Measurements from ENCODE around the gene KRT32.

The KRT32 gene

GRCh38 chr17:41466988-41467387, at the start of gene KRT32:
TSS of gene KRT32 (minus strand) at chr17:41467386. CDS start at chr17:41467325, 61 bp downstream.
- DNase-seq (ENCODE audit: low read depth in 2 of 2), result no peak

GRCh38 chr17:41516830-41517283, 49.7 kb upstream of the KRT32 start:
- DNase-seq (ENCODE audit: low read depth in 2 of 2), result no peak

DNA sequence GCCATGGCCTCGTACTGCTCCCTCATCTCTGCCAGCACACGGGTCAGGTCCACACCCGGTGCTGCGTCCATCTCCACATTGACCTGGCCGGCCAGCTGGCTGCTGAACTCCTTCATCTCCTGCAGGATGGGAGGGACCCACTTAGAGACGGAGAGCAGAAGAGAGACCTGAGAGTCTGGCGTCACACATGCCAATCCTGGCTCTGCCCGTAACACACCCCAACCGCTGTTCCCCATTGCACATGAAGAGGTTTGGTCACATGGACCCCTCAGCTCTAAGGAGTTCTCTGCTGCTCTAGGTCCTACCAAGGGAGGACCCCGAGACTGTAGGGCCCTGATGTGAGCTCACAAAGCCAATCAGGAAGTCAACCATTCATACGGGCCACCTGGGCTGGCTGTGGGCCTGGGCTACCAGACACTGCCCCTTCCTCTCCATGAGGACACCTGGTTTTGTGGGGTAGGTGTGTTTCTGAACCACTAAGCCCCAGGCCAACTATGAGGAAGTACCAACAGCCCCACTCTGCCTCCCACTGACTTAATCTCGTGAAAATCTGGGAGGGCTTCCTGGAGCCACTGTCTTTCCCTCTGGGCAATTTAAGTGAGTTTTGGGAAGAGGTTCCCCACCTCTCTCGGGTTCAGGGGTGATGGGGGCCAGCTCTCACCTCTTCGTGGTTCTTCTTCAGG, 49.1 kb upstream of the KRT32 start:
- DNase-seq (ENCODE audit: low read depth in 2 of 2), result no peak

DNA sequence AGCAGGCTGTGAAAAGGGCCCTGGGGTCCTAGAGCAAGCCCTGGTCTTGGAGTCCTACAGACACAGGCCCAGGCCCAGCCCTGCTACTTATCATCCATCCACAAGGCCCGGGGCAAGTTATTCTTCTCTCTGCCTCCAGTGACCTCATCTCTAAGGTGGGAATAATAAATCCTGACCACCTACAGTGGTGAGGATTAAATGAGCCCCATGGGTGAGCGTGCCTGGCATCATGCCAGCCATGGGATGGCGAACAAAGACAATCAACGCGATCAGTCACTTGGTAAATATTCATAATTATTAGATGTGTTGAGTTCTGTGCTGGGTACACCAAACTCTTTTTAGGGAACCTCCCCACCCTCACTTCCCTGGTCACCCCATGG, 46.0 kb upstream of the KRT32 start:
- no peak for DNase-seq (ENCODE audit: low read depth in 2 of 2)

GRCh38 chr17:41512546-41513167, 45.5 kb upstream of the KRT32 start:
- DNase-seq (ENCODE audit: low read depth in 2 of 2), result no peak

DNA sequence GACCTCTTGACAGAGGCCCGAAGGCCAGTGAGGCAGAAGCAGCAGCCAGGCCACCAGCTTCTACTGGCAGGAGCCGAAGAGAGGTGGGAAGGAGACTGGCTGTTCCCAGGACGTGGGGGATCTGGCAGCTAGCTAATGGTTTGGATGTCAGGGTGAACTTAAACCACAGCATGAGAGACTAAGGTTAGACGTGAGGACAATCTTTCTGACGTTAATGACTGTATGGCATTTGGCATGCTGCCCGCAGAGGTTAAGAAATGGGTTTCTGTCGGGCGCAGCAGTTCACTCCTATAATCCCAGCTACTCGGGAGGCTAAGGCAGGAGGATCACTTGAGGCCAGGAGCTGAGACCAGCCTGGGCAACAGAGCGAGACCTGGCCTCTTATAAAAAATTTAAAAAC, 44.5 kb upstream of the KRT32 start:
- no peak for DNase-seq (ENCODE audit: low read depth in 2 of 2)

DNA sequence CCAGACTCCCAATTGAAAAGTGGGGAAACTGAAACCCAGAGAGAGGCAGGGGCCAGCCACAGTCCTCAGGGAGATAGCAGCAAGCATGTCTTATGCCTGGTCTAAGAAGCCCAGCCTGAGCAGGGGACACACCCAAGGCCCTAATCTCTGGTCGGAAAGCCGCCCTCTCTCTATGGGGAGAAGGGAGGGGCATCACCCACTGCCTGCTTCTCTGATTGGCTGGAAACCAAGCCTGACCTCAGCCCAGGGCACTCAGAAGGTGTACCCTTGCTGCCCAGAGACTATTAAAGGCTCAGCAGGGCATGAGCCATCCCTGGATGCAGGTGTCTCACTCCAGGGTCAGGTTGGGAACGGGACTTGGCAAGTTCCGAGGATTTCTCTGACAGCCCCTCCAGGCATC, 43.9 kb upstream of the KRT32 start:
- no peak for DNase-seq (ENCODE audit: low read depth in 2 of 2)

DNA sequence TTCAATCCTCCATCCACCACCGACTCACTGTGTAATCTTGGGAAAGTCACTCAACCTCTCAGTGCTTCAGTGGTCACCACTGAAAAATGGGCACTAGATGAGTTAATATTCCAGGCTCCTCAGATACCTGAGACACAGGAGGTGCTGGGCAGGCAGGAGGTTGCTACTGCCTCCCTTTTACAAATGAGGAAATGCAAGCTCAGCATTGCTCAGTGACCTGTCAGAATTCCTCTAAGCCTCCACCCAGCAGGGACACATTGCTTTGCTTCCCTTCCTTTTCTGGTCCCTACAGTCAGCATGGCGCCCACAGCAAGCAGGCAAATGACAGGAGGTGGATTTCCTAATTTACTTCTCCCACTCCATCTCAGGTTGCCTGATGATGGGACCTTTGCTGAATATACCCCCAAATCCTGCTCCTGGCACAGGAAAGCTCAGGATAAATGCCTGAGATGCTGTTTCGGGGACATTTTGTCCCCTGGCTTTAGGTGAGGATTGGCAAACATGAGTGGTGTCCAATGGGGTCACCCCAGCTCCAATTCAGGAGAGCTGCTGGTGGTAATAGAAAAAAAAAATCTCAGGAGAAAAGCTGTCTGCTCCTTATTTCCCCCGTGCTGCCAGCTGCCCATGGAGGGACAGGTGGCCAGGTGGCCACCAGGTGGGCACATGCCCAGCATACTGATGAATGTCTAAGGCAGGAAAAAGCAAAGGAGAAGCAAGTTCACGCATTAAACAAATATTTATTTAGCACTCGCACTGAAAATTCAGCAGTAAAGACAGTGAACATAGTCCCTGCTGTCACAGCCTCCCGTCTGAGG, 43.3 kb upstream of the KRT32 start:
- no peak for DNase-seq (ENCODE audit: low read depth in 2 of 2)

GRCh38 chr17:41507315-41507880, 40.2 kb upstream of the KRT32 start:
- DNase-seq (ENCODE audit: low read depth in 2 of 2), result no peak

DNA sequence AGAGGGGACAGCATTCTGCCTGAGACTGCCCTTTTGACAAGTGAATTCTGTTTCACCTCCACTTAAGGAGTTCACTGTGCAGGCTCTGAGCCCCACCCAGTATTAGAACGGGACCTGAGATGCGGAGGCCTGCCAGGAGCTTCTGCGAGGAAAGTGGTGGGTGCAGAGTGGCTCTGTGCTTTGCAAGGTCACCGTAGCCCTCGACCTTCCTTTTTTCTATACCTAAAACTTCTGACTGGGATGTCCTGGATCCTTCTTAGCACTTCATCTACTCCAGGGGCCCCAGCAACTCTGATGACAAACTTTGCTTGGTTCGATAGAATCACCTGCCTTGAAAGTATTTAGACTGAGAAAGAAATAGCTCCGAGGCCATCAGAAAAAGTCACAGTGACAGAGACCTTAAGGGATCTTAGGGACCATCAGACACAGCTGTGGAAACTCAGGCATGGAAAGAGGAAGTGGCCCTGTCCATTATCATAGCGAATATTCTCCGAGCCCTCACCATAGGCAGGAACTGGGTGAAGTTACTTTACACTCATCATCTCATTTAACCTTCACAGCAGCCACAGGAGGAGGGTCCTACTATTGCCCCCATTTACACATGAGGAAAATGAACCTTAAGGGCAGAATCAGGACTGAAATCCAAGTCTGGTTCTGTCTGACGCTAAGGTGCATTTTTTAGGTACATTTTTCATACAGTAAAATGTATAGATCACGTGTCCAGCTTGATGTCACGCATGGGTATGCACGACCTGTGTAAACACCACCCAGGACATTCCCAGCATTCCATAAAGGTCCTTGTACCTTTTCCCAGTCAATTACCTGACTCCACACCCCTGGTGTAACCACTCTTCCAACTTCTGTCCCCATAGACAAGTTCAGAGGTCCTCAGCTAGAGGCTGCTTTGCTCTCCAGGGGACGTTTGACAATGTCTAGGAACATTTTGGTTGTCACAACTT, 38.9 kb upstream of the KRT32 start:
- DNase-seq (ENCODE audit: low read depth in 2 of 2), result no peak

- no peak for DNase-seq (ENCODE audit: low read depth in 2 of 2)
Measured at GRCh38 chr17:41505007-41505808, 38.0 kb upstream of the KRT32 start, which contains the start of gene KRT13. TSS of gene KRT13 (minus strand) at chr17:41505612. CDS start at chr17:41505550, 62 bp downstream.

DNA sequence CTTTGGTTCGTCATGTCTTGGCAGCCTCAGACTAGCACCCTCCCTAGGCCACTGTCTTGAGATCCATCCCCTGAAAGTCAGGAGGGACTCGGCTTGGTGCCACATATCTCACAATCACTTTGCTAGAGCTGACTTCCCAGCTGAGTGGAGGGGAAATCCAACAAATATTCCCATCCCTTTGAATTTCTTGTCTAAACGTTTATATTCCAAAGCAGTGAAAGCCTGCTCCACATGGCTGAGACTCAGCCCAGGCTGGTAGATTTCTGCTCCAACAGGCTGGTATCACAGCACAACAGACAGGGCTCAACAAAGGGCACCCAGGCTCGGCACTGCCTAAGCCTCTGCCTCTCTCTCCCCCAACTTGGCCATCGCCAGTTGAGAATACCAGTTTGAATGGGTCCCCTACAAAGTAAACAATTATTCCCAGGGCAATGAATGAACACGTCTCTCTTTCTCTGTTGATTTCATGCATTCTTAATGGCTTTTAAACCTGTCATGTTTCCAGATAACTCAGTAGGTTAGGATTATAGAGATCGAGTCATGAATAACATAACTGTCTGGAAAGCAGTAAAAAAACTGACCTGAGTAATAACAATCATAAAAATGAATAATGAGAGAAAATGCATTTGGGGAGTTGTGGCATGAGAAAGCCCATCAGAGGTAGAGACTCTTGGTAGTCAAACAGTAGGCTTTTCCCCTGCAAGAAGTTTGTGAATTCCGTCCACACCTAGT, 37.2 kb upstream of the KRT32 start:
- no peak for DNase-seq (ENCODE audit: low read depth in 2 of 2)

GRCh38 chr17:41503202-41503601, 36.0 kb upstream of the KRT32 start:
- DNase-seq (ENCODE audit: low read depth in 2 of 2), result no peak

DNA sequence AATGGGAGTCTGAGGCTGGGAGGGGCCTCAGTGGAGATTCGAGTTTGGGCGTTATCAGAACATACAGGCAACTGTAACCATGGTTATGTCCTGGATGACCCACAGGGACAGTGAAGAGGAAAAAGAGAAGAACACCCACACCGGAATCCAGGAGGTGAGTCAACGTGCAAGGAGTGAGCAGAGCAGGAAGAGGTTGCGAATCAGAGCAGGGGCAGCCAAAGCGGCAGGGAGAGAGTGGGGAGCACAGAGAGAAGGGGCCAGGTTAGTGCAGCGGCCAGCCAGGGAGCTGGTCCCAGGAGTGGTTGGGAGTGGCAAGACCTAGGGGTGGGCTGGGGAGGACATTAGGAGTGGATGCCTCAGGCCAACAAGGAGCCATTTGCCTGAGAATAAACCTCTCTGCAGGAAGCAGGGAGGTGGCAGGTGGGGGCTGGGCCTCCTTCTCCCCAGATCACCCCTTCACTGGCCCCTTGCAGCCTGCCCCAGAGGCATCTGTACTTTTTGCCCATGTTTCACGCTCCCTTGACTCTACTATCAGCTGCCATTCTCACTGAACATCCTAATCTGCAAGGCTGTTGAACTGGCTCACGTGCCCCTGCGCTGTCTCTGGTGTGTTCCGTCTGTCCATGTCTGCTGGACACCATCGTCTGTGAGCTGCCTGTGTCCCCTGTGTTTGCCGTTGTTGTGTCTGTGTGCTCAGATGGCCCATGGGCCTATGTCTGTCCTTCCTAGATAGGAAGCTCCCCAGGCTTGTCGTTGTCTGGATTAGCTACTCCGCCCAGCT, 33.1 kb upstream of the KRT32 start:
- no peak for DNase-seq (ENCODE audit: low read depth in 2 of 2)

GRCh38 chr17:41499714-41500113, 32.5 kb upstream of the KRT32 start:
- no peak for DNase-seq (ENCODE audit: low read depth in 2 of 2)

DNA sequence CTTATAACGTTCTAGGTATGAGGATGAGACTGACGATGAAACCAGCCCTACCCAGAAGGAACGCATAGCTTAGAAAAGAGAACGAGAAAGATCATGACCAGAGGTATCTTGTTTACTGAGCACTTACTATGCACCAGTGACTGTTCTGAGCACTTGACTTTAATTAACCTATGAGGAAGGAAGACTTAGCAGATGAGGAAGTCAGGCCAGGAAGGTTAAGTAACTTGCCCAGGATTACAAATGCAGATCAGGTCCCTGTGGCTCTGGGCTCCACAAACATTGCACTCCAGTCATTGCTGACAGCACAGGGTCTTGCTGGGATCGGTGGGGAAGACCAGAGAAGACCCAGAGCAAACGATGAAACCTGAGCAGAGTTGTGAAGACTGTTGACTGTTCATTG, 31.1 kb upstream of the KRT32 start:
- no peak for DNase-seq (ENCODE audit: low read depth in 2 of 2)

GRCh38 chr17:41496803-41497484, 29.8 kb upstream of the KRT32 start:
- DNase-seq (ENCODE audit: low read depth in 2 of 2), result peak; percentile 53 to 78

DNA sequence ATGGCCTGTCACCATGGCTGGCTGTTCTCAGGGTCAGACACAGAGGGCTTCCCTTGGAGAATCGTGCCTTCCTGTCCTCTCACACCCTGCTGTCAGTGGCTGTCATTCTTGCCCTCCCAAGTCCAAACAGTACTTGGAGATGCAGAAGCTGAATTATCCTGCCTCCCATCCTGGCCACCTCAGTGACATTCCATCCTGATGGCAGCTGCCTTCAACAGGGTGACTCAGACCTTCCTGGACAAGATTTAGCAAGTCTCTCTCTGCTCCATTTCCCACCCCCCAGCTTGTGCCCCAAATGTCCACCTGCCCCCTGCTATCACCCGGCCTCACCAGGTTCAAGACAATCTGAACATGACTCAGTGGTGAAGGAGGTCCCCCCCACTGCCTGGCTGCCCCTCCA, 27.3 kb upstream of the KRT32 start:
- no peak for DNase-seq (ENCODE audit: low read depth in 2 of 2)
